Fibroblast of the aortic adventitia (primary cell): ENCODE data around the gene SLC35A4. TPM values are rescaled to one million over a fixed set of nuclear protein-coding genes. Genes with fewer than 3 reads are reported as not detected.
"Not testable (repeated sequence)": the region's sequence is repeated elsewhere in the genome, so short reads cannot be mapped to it uniquely, and the experiment has no call there.

ENCODE experiments used
- DNase-seq: peaks from one replicate; pipeline ENCODE4 v3.0.0-alpha.2; 2010; ENCODE audit warnings: low read depth
- H3K4me3 ChIP-seq: 2 replicates; pipeline ENCODE4 v1.5.1; 2011; ENCODE audit warnings: low read depth, mild to moderate bottlenecking, control low read depth, low read length, moderate library complexity
- total RNA-seq: library from RNA; depleted of rRNA; stranded (reverse); fragments of >200 nt; gene quantifications from 2 replicates; pipeline ENCODE4 v1.2.3, GENCODE V29; 2012; ENCODE audit warnings: low replicate concordance
- TF ChIP-seq, protein P1 (sequence below): IDR thresholded peaks from 2 replicates; pipeline ENCODE4 v1.5.1; 2011; ENCODE audit warnings: mild to moderate bottlenecking, low read length, control low read depth, inconsistent platforms; ENCODE audit not compliant: insufficient read depth

Gene SLC35A4
- total RNA-seq, 1 donor = 28.0 TPM

DNA sequence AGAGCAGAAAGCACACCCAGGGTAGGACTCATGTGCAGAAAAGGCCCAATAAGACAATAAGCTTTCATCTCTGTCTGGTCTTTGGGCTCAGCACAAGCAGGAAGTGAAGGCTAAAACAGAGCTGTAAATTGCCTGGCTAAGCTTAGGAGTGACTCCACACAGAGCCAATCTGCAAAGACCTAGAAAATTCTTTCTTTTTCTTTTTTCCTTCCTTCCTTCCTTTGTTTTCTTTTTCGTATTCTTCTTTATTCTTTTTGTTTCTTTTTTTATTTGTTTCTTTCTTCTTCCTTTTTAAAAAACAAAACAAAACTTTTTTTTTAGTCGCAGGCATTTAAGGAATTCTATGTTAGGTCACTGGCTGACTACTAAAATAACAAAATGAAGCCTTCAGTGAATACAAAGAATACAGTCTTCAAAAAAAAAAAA lies 12.2 kb downstream of the SLC35A4 start:
- TF ChIP-seq, protein P1, sequence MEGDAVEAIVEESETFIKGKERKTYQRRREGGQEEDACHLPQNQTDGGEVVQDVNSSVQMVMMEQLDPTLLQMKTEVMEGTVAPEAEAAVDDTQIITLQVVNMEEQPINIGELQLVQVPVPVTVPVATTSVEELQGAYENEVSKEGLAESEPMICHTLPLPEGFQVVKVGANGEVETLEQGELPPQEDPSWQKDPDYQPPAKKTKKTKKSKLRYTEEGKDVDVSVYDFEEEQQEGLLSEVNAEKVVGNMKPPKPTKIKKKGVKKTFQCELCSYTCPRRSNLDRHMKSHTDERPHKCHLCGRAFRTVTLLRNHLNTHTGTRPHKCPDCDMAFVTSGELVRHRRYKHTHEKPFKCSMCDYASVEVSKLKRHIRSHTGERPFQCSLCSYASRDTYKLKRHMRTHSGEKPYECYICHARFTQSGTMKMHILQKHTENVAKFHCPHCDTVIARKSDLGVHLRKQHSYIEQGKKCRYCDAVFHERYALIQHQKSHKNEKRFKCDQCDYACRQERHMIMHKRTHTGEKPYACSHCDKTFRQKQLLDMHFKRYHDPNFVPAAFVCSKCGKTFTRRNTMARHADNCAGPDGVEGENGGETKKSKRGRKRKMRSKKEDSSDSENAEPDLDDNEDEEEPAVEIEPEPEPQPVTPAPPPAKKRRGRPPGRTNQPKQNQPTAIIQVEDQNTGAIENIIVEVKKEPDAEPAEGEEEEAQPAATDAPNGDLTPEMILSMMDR = no peak
- no peak overlapping the region for H3K4me3 ChIP-seq
- peak; percentile 31 for DNase-seq

DNA sequence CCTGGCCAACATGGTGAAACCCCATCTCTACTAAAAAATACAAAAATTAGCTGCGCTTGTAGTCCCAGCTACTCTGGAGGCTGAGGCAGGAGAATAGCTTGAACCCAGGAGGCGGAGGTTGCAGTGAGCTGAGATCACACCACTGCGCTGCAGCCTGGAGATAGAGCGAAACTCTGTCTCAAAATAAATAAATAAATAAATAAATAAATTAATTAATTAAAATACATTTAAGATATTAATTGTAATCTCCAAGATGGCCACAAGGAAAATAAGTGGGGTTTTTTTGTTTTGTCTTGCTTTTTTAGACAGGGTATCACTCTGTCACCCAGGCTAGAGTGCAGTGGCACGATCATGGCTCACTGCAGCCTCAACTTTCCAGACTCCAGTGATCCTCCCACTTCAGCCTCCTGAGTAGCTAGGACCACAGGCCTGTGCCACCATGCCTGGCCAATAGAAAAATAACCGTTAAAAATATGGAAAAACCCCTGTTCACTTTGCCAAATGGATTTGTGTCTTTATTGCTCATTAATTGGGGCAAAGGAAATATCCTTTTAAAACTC lies 14.6 kb downstream of the SLC35A4 start:
- H3K4me3 ChIP-seq, DNase-seq: not testable (repeated sequence)
- TF ChIP-seq, protein P1 = peak; percentile 7

DNA sequence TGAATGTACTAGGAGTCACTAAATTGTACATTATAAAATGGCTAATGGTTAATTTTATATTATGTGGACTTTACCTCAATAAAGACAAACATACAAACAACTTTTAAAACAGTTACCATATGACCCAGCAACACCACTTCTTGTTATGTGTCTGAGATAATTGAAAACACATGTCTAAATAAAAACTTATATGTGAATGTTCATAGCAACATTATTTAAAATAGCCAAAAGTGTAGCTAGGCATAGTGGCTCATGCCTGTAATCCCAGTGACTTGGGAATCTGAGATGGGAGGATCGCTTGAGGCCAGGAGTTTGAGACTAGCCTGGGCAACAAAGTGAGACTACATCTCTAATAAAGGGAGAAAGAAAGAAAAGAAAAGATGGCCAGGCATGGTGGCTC lies 22.9 kb downstream of the SLC35A4 start:
- DNase-seq = no peak
- TF ChIP-seq, protein P1 = no peak

DNA sequence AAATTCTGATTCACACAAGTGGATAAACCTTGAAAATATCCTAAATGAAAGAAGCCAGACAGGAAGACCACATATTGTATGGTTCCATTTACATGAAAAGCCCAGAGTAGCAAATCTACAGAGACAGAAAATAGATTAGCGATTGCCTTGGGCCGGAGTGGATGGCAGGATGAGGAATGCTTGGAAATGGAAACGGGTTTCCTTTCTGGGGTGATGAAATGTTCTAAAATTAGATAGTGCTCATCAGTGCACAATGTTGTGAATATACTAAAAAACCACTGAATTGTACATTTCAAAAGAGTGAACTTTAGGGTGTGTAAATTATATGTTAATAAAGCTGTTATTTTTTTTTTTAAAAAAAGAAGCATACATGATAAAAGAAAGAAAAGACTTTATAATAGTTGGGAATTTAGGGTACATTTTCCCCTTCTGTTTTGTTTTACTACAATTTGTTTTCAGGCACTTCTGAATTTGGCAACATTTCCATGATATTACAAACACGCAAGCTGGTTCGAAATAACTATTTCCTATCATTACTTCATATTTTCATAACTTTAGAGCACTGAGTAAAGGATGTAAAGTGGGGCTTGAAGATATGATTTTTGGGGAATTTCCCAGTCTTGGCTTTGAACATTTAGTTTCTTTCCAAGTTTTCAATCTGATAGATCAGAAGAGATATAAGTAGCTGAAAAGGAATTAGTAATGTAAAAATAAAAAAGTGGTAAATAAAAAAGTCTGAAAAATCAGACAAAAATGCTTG lies 23.9 kb downstream of the SLC35A4 start:
- DNase-seq = peak; percentile 82
- TF ChIP-seq, protein P1 = no peak
- no peak overlapping the region for H3K4me3 ChIP-seq

More for the DNA sequence above, 22.9 kb downstream of the SLC35A4 start:
- no peak overlapping the region for H3K4me3 ChIP-seq

DNA sequence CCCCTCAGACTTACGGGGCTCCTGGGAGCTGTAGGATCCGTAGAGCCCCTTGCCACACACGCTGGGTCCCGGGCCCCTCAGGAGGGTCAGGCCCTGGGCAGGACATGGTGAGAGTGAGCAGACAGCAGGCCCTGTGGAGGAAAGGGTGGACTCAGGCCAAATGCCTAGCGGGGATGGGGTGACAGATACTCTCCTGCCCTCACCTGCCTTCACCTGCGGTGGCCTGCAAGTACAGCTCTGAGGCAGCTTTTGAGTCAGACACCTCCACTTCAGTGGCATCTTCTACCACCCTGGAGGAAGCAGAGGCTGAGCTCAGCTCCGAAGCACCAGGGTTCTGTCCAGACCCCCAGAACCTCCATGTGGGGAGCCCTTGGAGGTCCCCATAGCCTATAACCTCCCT lies 26.2 kb downstream of the SLC35A4 start:
- no peak overlapping the region for H3K4me3 ChIP-seq
- TF ChIP-seq, protein P1 = no peak
- no peak for DNase-seq

DNA sequence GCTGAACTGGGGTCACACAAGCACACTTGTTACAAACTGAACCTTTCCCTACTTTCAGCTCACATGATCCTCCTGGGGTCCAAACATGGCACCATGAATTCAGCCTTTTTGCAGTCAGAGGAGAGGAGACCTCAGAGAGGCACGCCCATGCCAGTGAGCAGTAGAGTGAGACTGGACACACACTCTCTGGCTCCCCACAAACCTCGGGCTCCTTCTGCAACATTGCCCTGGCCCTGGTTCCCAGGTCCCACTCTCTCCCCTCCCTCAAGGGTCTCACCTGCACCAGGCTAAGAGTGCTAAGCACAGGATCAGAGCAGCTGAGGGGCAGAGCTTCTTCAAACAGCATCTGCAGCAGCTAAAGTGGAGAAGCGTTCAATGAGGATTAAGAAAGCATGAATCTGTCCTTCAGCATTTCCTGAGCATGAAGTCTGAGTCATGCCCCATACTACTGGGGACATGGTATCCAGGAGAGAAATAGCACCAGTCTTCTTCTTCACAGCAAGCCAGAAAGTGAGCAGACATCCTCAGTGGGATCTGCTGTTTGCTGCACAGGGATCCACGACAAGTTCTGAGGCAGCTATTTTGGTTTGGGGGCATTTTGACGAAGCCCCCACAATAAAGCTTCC lies 27.2 kb downstream of the SLC35A4 start:
- no peak overlapping the region for H3K4me3 ChIP-seq
- DNase-seq = peak; percentile 45
- TF ChIP-seq, protein P1 = no peak

DNA sequence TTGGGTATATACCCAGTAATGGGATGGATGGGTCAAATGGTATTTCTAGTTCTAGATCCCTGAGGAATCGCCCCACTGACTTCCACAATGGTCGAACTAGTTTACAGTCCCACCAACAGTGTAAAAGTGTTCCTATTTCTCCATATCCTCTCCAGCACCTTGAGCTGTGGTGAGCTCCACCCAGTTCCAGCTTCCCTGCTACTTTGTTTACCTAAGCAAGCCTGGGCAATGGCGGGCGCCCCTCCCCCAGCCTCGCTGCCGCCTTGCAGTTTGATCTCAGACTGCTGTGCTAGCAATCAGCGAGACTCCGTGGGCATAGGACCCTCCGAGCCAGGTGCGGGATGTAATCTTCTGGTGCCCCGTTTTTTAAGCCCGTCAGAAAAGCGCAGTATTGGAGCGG lies 28.4 kb downstream of the SLC35A4 start:
- not testable (repeated sequence) for DNase-seq

More for the DNA sequence above, 28.4 kb downstream of the SLC35A4 start:
- H3K4me3 ChIP-seq = not testable (repeated sequence)
